Activated effector memory CD4-positive, alpha-beta T cell treated with Interleukin-2 at 50 U/mL for 16 hours (primary cell): ENCODE results near the gene TENM4.

ENCODE experiments used
- DNase-seq: peaks from one replicate; pipeline ENCODE4 v3.0.0-alpha.2; 2020

Gene TENM4

DNA sequence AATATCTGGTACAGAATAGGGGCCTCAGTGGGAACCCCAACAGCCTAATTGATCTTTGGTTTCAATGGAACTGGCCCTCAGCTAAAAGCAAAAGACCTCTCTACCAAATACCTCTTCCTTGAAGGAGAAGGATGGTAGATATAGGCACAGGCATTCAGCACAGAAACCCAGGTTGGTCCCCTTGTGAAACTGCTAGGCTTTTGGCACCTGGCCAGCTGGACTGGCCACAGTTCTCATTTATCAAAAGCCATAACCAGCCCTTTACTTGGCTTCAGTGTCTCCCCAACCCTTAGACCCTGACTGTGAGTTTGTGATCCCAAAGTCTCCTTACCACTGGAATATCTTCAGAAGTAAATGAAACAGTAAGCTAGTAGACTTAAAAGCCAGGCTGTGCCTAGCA is 152.9 kb downstream of the TENM4 start:
- DNase-seq: no peak

DNA sequence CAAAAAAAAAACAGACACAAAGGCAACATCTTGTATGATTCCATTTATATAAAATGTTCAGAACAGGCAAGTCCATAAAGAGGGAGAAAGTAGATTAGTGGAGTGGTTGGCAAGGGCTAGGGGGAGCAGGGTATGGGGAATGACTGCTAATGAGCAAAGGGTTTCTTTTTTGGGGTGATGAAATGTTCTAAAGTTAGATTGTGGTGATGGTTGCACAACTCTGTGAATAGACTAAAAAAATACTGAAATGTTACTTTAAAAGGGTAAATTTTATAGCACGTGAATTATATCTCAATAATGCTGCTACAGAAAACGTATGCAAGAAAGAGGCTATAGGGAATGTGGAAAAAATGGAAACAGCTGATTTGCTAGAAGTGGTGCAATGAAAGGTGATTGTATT is 155.1 kb downstream of the TENM4 start:
- no peak for DNase-seq

DNA sequence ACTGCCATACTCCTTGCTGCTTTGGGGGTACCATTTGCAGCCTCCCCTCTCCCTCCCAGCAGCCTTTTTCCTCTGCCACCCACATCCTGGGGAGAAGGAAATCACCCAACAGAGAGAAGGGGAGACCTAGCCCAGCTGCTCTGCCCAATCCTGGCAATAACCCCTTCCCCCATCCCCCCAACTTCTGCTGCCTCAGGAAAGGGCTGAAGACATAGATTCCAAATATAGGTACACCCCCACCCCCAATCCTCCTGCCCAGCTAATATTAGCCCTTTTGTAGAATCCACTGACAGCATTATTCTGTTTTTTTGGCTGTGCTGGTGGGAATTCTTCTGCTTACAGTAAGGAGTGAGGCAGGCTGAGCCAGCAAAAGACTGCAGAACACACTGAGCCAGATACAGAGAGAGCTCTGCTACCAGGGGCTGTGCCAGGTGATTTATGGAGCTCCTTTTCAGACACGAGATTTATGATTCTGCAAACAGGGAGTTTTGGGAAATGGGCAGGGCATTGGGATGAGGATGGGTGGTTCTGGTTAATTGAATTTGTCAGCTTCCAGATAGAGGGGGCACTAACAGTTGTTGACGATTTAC is 164.0 kb downstream of the TENM4 start:
- DNase-seq: no peak

DNA sequence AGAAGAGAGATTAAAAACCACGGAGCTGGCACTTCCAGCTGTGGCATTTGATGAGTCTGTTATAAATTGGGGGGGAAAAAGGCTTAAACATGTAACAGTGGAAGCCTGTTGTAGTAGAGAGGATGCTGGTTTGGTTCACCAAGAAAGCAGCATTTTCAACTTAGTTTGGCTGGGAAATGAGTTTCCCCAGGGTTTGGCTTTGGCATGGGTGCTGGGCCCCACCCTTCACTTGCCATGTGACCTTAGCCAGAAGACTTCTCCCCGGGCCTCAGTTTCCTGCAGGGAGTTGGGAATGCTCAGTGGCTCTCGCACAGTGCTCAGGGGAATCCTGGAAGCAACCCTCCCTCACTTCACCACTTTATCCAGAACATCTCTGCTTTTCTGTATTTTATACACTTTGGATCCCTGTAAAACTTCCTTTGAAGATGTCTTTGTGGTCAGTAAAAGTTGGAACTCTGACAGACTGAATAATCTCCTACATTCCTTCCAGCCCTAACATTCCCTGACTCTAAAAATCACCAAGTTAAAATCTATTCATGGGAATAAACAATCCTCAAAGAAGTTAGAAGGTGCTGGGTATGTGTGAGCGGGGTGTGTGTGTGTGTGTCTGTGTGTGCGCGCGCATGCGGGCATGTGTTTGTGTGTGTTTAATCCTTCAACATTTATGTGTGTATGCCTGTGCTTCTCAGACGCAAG is 166.0 kb downstream of the TENM4 start:
- no peak for DNase-seq

DNA sequence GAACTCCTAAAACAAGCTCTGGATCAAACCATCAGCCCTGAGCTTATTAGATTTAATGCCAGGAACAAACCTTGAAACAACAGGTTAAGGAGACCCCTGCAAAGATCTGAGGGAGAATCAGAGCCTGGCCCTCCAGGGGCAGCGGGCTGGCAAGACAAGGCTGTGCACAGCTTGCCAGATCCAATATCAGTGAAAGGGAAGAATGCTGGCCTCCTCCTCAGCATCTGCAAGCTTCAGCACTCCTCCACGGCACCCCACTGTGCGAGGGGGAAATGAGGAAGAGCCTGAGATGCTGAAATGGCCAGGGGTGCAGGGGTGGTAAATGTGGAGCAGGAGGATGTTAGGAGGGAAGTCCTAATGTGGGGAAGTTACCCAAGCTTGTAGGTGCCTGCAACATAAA is 167.0 kb downstream of the TENM4 start:
- no peak for DNase-seq

DNA sequence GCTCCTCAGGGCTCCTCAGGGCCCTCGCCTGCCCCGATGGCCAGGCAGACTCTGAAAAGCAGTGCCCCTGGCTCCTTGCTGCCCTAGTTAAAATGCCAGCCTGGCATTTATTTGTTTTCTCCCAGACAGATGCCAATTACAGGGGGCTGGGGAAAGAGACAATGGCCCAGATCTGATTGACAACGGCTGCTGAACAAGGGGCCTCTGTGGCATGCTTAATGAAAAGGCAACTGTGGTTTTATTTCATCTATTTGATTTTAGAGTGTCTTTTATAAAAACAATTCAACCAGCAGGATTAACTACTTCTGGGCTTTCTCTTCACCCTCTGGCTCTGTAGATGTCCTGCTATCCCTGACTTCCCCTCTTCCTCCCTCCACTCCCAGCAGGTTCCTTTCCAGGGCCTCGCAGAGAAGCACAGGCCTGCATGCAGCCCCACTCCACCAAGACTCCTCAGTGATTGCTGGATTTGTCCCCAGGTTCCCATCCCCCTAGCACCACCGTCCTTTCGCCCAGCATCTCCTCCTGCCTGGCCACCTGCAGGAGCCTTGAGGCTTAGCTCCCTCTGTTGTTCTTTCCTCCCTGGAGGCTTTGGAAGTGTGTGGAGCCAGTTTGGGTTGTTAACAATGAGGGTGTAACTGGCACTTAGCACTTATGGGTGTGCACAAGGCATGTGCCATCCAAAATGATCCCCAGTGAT is 171.1 kb downstream of the TENM4 start:
- DNase-seq: no peak

DNA sequence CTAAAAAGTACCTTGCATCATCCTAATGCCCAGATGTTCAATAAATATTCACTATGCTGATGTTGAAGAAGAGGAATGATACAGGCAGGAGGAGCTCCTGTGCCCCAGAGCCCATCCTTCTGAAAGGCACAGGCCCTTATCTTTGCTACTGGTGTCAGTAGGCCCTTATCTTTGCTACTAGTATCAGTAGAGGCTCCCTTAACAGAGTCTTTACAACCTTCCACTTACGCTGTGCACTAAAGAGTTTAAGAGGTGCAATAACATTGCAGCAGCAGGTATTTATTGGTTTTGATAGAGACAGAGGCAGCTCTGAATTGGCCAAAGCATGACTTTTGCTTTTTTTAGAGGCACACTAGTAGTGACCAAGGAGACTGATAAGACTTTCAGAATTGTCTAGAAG is 174.4 kb downstream of the TENM4 start:
- DNase-seq: no peak

DNA sequence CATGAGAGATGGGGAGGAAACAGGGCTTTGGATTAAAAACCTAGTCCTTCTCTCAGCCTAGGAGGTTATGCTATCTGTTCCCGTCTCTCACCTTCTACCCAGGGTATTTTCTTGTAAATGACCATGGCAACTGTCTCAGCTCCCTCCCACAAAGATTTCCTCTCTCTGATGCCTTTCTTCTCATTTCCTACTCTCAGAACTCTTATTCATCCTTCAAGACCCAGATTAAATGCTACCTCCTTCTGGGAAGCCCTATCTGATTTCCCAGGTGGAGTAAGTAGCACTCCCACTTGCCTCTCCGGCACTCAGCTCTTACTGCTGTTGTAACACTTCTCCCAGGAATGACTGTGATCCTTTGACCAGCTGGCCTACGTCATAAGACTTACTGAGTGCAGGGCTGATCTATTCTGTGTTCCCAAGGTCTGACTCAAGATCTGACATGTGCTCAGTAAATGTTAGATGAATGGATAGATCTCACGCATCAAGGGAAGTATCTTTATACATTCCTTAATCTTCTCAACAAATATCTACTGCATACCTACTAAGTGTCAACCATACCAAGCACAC is 175.0 kb downstream of the TENM4 start:
- no peak for DNase-seq

DNA sequence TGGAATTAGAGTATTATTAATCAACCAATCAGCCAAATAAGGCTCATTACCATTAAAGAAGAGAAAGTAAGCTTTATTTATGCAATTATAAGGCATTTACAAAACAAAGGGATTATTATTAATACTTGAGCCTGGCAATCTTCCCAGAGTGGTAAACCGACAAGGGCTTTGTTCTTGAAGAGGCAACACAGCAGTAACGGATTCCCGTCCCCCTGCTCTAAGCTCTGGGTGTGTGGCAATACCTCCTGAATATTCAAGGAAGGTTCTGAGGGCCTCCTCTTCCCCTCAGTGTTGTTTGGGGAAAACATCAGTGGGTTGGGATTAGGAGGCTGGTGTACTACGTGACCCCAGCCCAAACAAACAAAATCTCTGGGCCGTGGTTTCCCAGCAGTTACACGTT is 176.5 kb downstream of the TENM4 start:
- DNase-seq: no peak

DNA sequence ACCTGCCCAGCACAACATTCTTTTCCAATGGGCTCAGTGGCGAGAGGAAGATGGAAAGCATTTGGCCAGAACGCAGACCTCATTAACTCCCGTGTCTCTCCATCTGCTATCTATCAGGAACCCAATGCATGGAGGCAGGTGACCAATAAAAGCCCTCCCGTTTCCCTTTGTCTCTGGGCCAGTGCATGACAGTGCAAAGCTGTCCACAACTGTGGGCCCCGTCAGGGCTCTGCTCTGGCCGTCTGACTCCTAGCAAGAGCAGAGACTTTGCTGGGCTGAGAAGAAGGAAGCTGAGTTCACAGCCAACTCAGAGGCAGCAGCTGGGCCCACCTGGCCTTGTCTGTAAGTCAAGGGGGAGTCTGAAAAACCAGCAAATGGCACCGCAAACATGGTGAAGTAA is 177.8 kb downstream of the TENM4 start:
- DNase-seq: no peak

DNA sequence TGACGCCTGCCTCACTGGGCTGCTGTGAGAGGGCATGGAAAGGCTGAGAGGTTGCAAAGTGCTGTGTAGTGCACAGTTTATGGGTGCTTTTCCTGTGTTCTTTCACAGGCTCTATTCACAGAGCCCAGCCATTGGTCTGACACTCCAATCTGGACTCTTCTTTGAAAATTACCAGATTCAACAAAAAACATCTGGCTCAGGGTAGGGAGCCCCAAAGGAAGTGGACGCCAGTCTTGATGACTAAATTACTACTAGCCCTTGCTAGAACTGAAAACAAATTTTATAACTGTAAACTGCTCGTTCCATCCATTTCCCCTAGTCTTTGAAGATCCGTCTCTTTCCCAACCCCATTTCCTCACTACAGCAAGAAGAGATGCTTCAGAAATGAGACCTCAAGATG is 178.6 kb downstream of the TENM4 start:
- DNase-seq: no peak

DNA sequence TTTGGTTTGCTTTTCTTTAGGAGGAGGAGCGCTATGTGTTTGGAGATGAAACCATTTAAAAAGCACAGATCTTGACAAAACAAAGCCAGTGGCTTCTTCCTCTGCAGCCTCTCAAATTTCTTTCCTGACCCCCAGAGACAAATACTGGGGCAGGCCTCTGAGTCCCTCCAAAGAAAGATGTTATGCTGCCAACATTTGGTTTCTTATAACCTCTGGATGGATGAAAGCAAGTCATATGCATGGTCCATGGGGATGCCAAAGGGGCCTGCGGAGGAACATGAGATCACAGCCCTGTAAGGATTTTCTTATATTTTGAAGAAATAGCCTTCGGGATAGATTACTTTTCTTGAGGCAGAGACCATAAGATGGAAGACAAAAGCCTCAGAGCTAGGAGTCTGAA is 179.1 kb downstream of the TENM4 start:
- no peak for DNase-seq

DNA sequence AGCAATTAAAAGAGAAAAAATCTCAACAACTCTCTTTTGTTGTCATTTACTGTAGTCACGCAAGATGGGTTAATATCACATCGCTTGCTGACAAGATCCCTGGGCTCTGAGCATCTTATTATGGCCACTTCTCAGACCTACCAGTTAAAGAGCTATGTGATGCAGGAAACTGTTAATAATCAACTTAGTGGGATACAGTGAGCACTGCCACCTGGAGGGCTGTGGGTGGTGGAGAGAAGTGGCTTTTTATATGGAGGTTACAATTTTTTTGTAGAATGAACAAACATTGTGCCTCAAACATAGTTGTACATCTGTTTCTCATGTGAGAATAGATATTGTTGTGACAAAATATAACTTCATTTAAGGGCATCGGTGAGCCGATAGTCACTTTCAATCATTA is 181.0 kb downstream of the TENM4 start:
- DNase-seq: no peak

DNA sequence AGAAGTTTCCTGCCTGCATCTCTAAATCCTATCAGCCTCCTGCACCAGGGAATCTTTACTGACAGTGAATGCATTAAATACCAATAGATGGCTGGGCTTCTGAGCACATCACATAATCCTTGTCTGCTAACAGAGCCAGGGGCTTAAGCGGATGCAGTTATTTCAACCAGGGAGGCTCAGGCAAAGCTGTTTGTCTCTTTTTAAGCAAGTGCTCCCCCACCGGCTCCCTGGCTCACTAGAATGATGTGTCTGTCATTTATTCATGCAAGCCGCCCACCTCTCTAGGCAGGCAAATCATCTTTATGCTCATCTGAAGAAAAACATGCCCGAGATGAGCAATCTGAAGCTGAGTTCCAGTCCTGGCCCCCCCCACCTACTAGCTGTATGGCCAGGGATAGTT is 182.3 kb downstream of the TENM4 start:
- no peak for DNase-seq

DNA sequence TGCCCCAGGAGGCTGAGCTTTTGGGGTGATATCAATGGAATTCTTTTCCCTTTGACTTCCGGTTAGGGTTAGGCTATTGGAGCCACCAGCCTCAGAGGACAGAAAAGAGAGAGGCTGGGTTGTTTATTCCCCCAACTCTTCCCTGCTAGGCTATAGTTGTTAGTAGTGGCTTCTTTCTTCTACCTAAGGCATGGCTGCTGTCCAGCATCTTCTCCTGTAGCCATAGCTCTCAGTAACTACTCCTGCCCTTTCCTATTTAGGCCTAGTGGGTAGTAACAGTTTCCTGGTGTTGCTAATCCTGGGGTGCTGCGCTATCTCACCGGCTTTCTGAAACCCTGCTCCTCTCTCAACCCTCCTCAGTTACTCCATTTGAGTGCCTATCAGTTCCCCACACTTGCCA is 184.9 kb downstream of the TENM4 start:
- DNase-seq: no peak

DNA sequence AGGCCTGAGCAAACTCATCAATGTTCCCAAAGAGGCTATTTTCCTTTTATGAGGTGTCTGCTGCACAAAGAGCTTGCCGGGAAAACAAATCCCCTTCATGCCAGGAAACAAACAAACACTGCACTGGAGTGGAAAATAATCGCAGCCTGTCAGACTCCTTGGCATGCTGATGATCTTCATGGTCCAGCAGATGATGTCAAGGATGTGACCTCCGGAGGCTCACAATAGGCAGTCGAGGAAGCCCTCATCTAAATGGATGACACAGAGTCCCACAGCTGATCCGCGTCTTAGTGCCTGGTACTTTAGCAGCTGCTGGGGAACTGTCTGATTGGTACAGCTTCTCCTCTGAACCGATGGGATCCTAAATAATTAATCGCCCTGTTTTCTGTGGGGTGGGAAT is 187.6 kb downstream of the TENM4 start:
- DNase-seq: no peak

DNA sequence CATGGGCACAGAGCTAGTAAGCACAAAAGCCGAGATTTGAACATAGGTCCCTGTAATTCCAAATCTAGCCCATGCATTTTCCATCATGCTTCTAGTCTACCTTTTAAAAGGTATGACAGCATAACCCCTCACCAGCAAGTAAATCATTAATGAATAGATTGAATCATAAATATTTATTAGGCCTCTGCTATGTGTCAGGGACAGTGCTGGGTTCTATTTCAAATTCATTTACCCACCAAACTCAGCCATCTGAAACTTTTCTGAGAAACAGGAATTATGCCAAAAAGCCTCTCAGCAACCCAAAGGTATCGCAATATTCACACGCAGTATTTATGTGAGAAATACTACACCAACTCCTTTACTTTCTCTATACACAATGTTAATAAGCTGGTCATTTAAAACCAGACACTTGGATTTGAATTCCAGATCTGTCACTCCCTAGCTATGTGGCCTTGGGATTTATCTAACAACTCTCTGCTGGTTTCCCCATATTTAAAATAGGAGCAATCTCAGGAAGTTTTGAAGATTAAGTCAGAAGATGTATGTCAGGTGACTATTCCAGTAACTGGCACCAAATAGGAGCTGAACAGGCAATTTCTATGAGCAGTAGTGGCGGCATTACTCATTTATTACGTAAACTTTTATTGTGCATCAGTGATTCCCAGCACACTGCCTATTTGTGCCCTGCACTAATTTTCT is 191.4 kb downstream of the TENM4 start:
- DNase-seq: no peak

DNA sequence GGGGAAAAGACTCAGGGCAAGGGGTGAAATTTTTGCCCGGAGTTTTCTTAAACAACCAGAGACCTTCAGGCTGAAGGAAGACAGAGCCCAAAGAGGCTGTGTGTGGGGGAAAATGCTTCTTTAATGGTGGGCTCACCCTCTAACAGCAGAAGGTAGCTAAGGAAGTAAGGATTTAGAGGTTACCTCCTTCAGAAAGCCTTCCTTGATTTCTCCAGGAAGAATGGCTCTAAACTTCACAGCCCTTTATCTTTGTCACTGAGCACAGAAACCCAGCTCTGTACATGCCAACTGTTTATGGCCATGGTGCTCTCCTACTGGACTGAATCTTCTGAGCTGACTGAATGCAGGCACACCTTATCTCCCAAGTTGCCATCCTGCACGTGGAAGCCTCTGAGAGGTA is 196.0 kb downstream of the TENM4 start:
- no peak for DNase-seq

DNA sequence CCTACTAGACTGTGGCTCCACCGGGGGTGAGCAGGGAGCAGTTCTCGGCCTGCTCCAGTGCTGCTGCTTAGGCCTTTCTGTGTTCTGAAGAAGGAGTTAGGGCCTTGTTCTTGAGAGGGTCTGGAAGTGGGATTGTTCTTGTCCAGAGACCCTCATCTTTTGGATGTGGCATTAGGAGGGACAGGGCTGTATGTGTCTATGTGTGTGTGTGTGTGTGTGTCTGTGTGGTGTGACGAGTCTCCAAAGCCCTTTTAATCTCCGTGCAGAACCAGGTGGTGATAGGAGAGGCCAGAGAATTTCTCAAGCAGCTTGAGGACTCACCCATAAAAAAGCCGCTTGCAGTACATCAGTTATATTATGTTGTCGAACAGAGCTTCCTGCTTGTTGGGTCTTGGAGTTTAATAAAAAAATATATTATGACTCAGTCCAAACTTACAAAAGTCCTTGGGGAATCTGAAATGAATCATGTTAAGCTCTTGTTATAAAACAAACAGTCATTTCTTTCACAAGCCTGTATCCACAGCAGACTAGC is 196.5 kb downstream of the TENM4 start:
- DNase-seq: no peak

DNA sequence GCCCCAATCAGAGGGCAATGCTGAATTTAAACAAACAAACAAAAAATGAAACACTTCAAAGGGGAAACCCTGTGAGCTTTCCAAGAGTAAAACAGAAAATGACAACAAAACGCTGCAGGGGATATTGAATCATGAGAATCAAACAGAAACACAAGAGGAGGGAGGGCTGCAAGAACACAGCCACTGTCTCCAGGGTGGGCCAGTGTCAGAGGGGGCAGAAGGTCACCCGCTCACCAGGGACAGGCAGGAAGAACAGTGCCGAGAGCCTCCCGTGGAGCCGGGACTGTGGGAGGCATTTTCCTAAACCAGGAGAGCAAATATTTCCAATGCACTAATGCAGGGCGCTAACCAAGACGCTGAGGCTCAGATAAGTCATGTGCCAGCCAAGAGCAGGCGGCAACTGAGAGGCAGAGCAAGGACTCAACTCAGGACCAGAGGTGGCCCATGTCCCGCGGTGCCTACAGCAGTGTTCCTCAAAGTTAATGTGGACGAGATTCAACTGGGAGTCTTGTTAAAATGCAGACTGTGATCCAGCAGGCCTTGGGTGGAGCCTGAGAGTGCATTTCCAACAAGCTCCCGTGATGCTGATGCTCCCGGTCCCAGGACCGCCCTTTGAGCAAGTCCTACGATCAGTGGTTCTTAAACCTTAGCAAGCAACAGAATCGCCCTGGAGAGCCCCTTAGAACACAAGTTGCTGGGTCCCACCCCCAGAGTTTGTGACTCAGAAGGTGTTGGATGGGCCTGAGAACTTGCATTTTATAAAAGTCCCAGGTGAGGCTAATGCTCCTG is 197.2 kb downstream of the TENM4 start:
- no peak for DNase-seq

DNA sequence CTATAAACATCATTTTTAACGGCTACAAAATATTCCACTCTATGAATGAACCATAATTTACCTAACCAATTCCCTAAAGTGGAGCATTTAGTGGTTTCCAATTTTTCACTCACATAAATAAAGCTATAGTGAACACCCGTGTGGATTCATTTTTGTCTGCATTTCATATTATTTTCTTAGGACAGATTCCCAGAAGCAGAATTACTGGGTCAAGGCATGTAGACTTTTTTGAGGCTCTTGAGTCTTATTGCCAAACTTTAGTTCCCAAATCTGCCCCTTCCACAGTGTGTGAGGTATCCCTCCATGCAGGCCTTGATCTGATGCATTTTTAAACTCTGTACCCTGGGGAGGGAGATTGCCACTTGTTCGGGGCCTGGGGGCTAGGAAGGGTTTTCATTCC is 198.2 kb downstream of the TENM4 start:
- no peak for DNase-seq

DNA sequence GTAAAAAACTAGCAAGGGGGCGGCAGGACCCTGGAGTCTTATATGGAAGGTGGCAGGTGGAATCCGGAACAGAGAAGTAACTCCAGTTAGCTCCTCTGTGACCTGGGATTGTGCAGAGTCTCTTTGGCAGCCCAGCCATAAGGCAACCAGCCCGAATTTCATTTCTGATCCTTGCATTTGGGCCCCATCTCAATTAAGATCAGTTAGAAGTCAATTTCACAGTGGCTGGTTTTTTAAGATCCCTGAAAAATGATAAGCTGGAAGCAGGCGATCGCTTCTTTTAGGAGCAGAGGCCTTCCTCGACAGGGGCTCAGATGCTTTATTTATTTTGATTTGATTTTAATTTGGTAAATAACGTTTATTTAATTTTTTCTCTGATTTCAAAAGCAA is 199.0 kb downstream of the TENM4 start:
- no peak for DNase-seq
